ENCODE data around the gene TRAPPC5. TPM values are rescaled to one million over a fixed set of nuclear protein-coding genes. Genes with fewer than 3 reads are reported as not detected.

The TRAPPC5 gene
- total and polyA plus RNA-seq, 10 donors: 47.2 to 159 (median 86.0) TPM

DNA sequence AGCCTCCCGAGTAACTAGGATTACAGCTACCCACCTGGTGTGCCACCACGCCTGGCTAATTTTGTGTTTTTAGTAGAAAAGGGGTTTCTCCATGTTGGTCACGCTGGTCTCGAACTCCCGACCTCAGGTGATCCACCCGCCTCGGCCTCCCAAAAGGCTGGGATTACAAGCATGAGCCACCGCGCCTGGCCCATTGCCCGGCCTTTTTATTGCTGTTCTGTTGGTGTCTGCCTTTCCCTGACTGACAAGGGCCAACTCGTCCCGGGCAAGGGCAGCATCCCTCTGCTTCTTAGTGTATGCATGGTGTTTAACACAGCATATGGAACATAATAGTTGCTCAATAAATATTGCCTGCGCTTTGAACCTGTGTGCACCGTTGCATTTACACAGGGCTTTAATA, 18.0 kb upstream of the TRAPPC5 start:
- Histone ChIP-seq H3K27me3 (replicated peaks in 1 of 7) (peaks cover 0 to 14% (median 0%) of the 10 kb centered on the region in 7 donors), H3K36me3 (no peaks in the 10 kb centered on the region), H3K4me3 (no peak overlapping the region), H3K4me1 (peaks cover 0 to 15% (median 10%) of the 10 kb centered on the region in 6 donors), H3K27ac (no peak overlapping the region), H3K9me3 (no peaks in the 10 kb centered on the region)
- 85 to 93% (median 88%) methylated on average over 14 of the region's 14 CpGs for WGBS, 5 donors
- DNase-seq: no peak
- TF ChIP-seq POLR2A (IDR thresholded peaks at IDR 0.05) (no peak), POLR2AphosphoS5 (IDR thresholded peaks at IDR 0.05) (no peak)
- TF ChIP-seq, protein P1, sequence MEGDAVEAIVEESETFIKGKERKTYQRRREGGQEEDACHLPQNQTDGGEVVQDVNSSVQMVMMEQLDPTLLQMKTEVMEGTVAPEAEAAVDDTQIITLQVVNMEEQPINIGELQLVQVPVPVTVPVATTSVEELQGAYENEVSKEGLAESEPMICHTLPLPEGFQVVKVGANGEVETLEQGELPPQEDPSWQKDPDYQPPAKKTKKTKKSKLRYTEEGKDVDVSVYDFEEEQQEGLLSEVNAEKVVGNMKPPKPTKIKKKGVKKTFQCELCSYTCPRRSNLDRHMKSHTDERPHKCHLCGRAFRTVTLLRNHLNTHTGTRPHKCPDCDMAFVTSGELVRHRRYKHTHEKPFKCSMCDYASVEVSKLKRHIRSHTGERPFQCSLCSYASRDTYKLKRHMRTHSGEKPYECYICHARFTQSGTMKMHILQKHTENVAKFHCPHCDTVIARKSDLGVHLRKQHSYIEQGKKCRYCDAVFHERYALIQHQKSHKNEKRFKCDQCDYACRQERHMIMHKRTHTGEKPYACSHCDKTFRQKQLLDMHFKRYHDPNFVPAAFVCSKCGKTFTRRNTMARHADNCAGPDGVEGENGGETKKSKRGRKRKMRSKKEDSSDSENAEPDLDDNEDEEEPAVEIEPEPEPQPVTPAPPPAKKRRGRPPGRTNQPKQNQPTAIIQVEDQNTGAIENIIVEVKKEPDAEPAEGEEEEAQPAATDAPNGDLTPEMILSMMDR (IDR thresholded peaks at IDR 0.05 in 8 of 11, conservative IDR thresholded peaks at IDR 0.05 in 3 of 11): no peak
- intact Hi-C loops (cut with DNase I; ENCODE audit: low total_unique reads): no loop called here

DNA sequence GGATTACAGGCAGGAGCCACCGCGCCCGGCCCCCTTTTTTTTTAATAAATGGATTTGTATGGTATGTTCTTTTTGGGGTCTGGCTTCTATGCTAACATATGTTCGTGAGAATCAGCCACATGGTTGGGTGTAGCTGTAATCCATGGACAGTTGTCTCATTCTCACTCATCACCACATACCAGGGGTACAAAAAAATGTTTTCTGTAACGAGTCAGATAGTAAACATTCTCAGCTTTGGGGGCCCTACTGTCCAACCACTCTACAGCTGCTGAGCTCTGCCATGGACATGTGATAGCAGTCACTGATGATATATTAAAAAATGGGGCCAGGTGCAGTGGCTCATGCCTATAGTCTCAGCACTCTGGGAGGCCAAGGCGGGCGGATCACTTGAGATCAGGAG, 16.9 kb upstream of the TRAPPC5 start:
- TF ChIP-seq, protein P1 (IDR thresholded peaks at IDR 0.05 in 8 of 11, conservative IDR thresholded peaks at IDR 0.05 in 3 of 11): no peak
- no peak for TF ChIP-seq POLR2AphosphoS5 (IDR thresholded peaks at IDR 0.05)
- no peak for TF ChIP-seq POLR2A (IDR thresholded peaks at IDR 0.05)
- DNase-seq: no peak
- Histone ChIP-seq H3K27ac (no peak overlapping the region), H3K4me1 (peaks cover 0 to 9% (median 2%) of the 10 kb centered on the region in 6 donors), H3K4me3 (no peak overlapping the region), H3K36me3 (no peaks in the 10 kb centered on the region), H3K9me3 (no peaks in the 10 kb centered on the region), H3K27me3 (replicated peaks in 1 of 7) (peaks cover 0 to 23% (median 0%) of the 10 kb centered on the region in 7 donors)
- WGBS, 5 donors: 80 to 89% (median 82%) methylated on average over 7 of the region's 7 CpGs
- intact Hi-C loops (cut with DNase I; ENCODE audit: low total_unique reads): no loop called here

DNA sequence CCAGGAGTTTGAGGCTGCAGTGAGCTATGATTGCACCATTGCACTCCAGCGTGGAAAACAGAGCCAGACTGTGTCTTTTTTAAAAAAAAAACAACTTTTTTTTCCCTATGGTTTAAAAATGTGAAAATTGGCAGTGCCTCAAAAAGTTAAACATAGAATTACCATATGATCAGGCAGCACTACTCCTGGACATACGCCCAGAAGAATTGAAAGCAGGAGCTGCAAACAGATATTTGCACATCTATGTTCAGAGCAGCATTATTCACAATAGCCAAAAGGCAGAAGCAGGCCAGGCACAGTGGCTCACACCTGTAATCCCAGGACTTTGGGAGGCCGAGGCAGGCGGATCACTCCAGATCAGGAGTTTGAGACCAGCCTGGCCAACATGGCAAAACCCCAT, 15.6 kb upstream of the TRAPPC5 start:
- Histone ChIP-seq H3K36me3 (no peaks in the 10 kb centered on the region), H3K27me3 (replicated peaks in 1 of 7) (peaks cover 0 to 37% (median 7%) of the 10 kb centered on the region in 7 donors), H3K4me1 (peaks cover 0 to 18% (median 0%) of the 10 kb centered on the region in 6 donors), H3K27ac (no peak overlapping the region), H3K4me3 (no peak overlapping the region), H3K9me3 (no peaks in the 10 kb centered on the region)
- intact Hi-C loops (cut with DNase I; ENCODE audit: low total_unique reads): no loop called here
- DNase-seq: no peak
- TF ChIP-seq, protein P1 (IDR thresholded peaks at IDR 0.05 in 8 of 11, conservative IDR thresholded peaks at IDR 0.05 in 3 of 11): no peak
- no peak for TF ChIP-seq POLR2A (IDR thresholded peaks at IDR 0.05)
- no peak for TF ChIP-seq POLR2AphosphoS5 (IDR thresholded peaks at IDR 0.05)
- 67 to 83% (median 76%) methylated on average over 4 of the region's 4 CpGs for WGBS, 5 donors

DNA sequence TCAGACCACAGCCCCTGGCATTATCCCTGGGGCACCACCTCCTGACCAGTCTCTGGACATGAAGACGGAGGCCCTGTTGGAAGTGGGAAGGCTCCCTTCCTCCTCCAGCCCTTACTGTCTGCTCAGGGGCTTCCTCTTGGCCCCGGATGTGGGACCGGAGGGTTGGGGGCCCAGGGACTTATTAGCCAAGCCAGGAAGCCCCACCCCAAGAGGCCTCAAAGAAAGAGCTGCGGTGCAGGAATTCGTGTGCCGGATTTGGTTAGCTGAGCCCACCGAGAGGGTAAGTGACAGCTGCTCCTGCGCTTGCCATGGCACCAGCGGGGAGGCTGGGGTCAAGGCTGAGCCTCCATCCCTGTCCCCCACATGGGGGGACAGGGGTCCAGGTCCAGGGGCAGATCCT, 11.8 kb upstream of the TRAPPC5 start, which contains the start of gene RETN:
Gene RETN, plus strand, starts transcription at position 208 of the 400 bp plus-strand sequence. CDS start 278 bp downstream, outside the sequence.
- Histone ChIP-seq H3K4me3 (peak within 1 kb of the TSS in 3 of 8 donors; percentile 8 to 55 (median 16)), H3K27me3 (replicated peaks in 1 of 7) (peaks cover 0 to 62% (median 17%) of the 10 kb centered on the region in 7 donors), H3K9me3 (peaks cover 0 to 3% (median 0%) of the 10 kb centered on the region in 8 donors), H3K27ac (peak within 1 kb of the TSS in 6 of 8 donors; percentile 22 to 78 (median 59)), H3K36me3 (no peaks in the 10 kb centered on the region), H3K4me1 (peaks cover 0 to 26% (median 2%) of the 10 kb centered on the region in 6 donors)
- intact Hi-C loops (cut with DNase I; ENCODE audit: low total_unique reads): no loop called here
- WGBS, 5 donors: 34 to 71% (median 55%) methylated on average over 9 of the region's 9 CpGs
- DNase-seq: no peak
- TF ChIP-seq, protein P1 (IDR thresholded peaks at IDR 0.05 in 8 of 11, conservative IDR thresholded peaks at IDR 0.05 in 3 of 11): no peak
- no peak for TF ChIP-seq POLR2AphosphoS5 (IDR thresholded peaks at IDR 0.05)

Measured in spleen (tissue), 11 donors.